T-cell (primary cell): ENCODE results near the gene UNC13C. TPM values are rescaled to one million over a fixed set of nuclear protein-coding genes. Genes with fewer than 3 reads are reported as not detected.

Experiments used
- ATAC-seq, 4 experiments: fragments of 200-7000 bp in 3 of 4; fragments of 150-1000 bp in 1 of 4; cut with Tn5 transposase; replicated peaks in 1 of 4; 1 replicate in 3 of 4; 2 replicates in 1 of 4; pipeline ENCODE4 v1.10.0; 2021; ENCODE audit warnings: moderate library complexity in 3 of 4, mild to moderate bottlenecking in 2 of 4, moderate number of reproducible peaks in 1 of 4
- CTCF ChIA-PET, 2 donors: fragments of 300-600 bp; sonication (Branson Sonifier 250); formaldehyde crosslinking; loops; one replicate each; lab custom pipeline; 2022; ENCODE audit warnings: antibody characterized with exemption in 2 of 2; lab: Charles Lee
- POLR2A ChIA-PET, 2 donors: fragments of 300-600 bp; sonication (Branson Sonifier 250); formaldehyde crosslinking; loops; one replicate each; lab custom pipeline; 2022; ENCODE audit warnings: antibody characterized with exemption in 2 of 2; lab: Charles Lee
- DNase-seq, 35 experiments: peaks; one replicate each; pipeline versions ENCODE4 v3.0.0 to v3.0.0-alpha.2; 2013 to 2023
- H3K27ac ChIP-seq: one replicate; pipeline ENCODE4 v1.5.1; 2013; ENCODE audit warnings: low read length
- H3K27me3 ChIP-seq, 2 experiments: replicated peaks in 1 of 2; 1 replicate in 1 of 2; 2 replicates in 1 of 2; pipeline versions ENCODE4 v1.6.1 to v1.7.0; 2013; ENCODE audit warnings: low read length in 1 of 2, mixed read lengths in 1 of 2; ENCODE audit not compliant: control insufficient read depth in 2 of 2, insufficient read depth in 2 of 2; ENCODE audit errors: extremely low read depth in 1 of 2
- H3K36me3 ChIP-seq, 2 donors: 1 replicate in 1 of 2; 2 replicates in 1 of 2; pipeline versions ENCODE4 v1.6.1 to v1.7.0; 2013; ENCODE audit warnings: low read length in 1 of 2; ENCODE audit not compliant: control insufficient read depth in 2 of 2, insufficient read depth in 1 of 2; ENCODE audit errors: extremely low read depth in 1 of 2
- H3K4me1 ChIP-seq, 2 experiments: 1 replicate in 1 of 2; 2 replicates in 1 of 2; pipeline versions ENCODE4 v1.6.1 to v1.7.0; 2013; ENCODE audit warnings: low read length in 2 of 2, mixed read lengths in 1 of 2; ENCODE audit not compliant: insufficient read depth in 2 of 2, control insufficient read depth in 1 of 2; ENCODE audit errors: extremely low read depth in 1 of 2
- H3K4me3 ChIP-seq, 2 donors: 1 replicate in 1 of 2; 2 replicates in 1 of 2; pipeline versions ENCODE4 v1.5.1 to v1.7.0; 2013; ENCODE audit warnings: mild to moderate bottlenecking in 2 of 2, low read length in 1 of 2, moderate library complexity in 1 of 2; ENCODE audit not compliant: control insufficient read depth in 1 of 2; ENCODE audit errors: extremely low read depth in 1 of 2
- H3K9me3 ChIP-seq: 2 replicates; pipeline ENCODE4 v1.7.0; 2013
- H3K27ac Mint-ChIP-seq, 2 donors: one replicate each; pipeline ENCODE4 v1.8.0; 2020 to 2021; ENCODE audit warnings: mild to moderate bottlenecking in 2 of 2, mixed read lengths in 2 of 2
- H3K27me3 Mint-ChIP-seq, 2 donors: one replicate each; pipeline ENCODE4 v1.8.0; 2021 to 2022; ENCODE audit warnings: mixed read lengths in 2 of 2
- H3K36me3 Mint-ChIP-seq: one replicate; pipeline ENCODE4 v1.8.0; 2021; ENCODE audit warnings: mixed read lengths
- H3K4me1 Mint-ChIP-seq, 3 donors: one replicate each; pipeline ENCODE4 v1.8.0; 2020 to 2022; ENCODE audit warnings: mixed read lengths in 3 of 3, mild to moderate bottlenecking in 1 of 3
- H3K4me3 Mint-ChIP-seq, 3 donors: one replicate each; pipeline ENCODE4 v1.8.0; 2020 to 2022; ENCODE audit warnings: mild to moderate bottlenecking in 3 of 3, mixed read lengths in 3 of 3, moderate library complexity in 3 of 3
- H3K9me3 Mint-ChIP-seq, 3 donors: one replicate each; pipeline ENCODE4 v1.8.0; 2020 to 2022; ENCODE audit warnings: mixed read lengths in 3 of 3
- WGBS: methylation state at CpG from one replicate; pipeline ENCODE4 v1.1.5; 2013; ENCODE audit warnings: missing lambda C conversion rate; ENCODE audit not compliant: insufficient coverage; 5-methylcytosine and 5-hydroxymethylcytosine counted together
- total RNA-seq, 35 experiments: library from RNA in 6 of 35; stranded (reverse) in 6 of 35; fragments of 120-200 nt in 1 of 35; gene quantifications; one replicate each; pipeline versions ENCODE4 v1.2.1 to v1.2.4 and lab custom pipeline; 2013 to 2026

Gene UNC13C
- total RNA-seq, 5 donors from 2014 or later (not counting 1 experiment from before 2014, with no cell fraction given): not detected

DNA sequence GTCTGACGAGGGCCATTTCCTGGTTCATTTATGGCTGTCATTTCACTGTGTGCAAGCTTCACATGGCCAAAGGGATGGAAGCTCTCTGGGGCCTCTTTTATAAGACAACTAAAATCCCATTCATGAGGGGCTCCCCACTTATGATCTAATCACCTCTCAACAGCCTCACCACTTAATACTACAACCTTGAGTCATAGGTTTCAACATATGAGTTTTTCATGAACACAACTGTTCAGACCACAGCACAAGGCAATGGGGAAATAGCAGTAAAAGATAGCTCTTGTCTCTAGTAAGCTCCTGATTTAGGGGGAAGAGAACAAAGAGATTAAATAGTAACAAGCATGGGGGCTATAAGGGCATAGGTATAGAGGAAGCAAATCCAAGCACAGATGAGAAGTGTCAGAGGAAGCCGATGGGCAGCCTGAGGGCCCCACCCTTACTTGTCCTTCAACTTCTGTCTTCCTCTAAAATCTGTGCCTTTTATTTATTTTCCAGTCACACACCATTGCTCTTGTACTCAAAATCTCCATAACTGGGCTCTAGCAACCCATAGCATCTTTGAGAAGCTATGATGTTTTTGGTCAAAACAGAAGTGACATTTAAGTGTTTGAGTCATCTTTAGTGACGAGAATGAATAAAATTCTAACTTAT, 329.1 kb downstream of the UNC13C start:
- no peak for DNase-seq
- peaks cover 0 to 2% of the 10 kb centered on the region in 2 donors for H3K27me3 Mint-ChIP-seq
- CTCF ChIA-PET: no interaction called here
- H3K4me3 ChIP-seq: no peak overlapping the region
- WGBS: no CpG with 5 or more reads among the region's 3 CpGs
- no peaks in the 10 kb centered on the region for H3K27me3 ChIP-seq
- H3K4me1 Mint-ChIP-seq: no peaks in the 10 kb centered on the region
- POLR2A ChIA-PET: no interaction called here
- no peak overlapping the region for H3K4me3 Mint-ChIP-seq
- H3K9me3 ChIP-seq: no peaks in the 10 kb centered on the region
- no peaks in the 10 kb centered on the region for H3K4me1 ChIP-seq
- H3K27ac Mint-ChIP-seq: no peak overlapping the region
- no peak overlapping the region for H3K27ac ChIP-seq
- no peak for ATAC-seq
- H3K36me3 ChIP-seq: no peaks in the 10 kb centered on the region
- peaks cover 0 to 3% (median 3%) of the 10 kb centered on the region in 3 donors for H3K9me3 Mint-ChIP-seq
- no peaks in the 10 kb centered on the region for H3K36me3 Mint-ChIP-seq

DNA sequence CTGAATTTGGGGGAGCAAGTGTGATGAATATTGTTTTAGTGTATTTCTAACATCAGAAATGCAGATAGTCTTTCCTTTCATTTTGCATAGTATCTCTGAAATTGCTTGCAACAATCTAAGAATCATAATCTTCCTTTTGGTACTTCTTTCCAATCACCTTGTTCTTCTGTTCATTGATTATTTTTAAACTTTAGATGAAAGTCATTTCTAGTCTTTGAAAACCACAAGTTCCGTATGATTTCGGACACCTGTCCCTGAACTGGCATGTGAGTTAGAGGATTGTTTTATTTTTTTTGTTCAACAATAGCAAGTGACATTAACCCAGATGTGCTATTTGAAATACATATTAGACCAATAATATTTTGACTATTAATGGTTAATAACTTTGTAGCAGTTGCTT, 329.7 kb downstream of the UNC13C start:
- POLR2A ChIA-PET: no interaction called here
- no peak overlapping the region for H3K27ac Mint-ChIP-seq

GRCh38 chr15:54312528-54312927, 334.3 kb downstream of the UNC13C start:
- Histone ChIP-seq H3K9me3 (no peaks in the 10 kb centered on the region), H3K4me3 (no peak overlapping the region), H3K27me3 (no peaks in the 10 kb centered on the region), H3K36me3 (no peaks in the 10 kb centered on the region), H3K4me1 (no peaks in the 10 kb centered on the region), H3K27ac (no peak overlapping the region)
- H3K27me3 Mint-ChIP-seq: no peaks in the 10 kb centered on the region
- no peaks in the 10 kb centered on the region for H3K4me1 Mint-ChIP-seq
- ATAC-seq: no peak
- no peaks in the 10 kb centered on the region for H3K36me3 Mint-ChIP-seq
- no peak for DNase-seq
- peaks cover 3 to 9% (median 3%) of the 10 kb centered on the region in 3 donors for H3K9me3 Mint-ChIP-seq
- ChIA-PET POLR2A (no interaction called here), CTCF (no interaction called here)
- no peak overlapping the region for H3K4me3 Mint-ChIP-seq
- no peak overlapping the region for H3K27ac Mint-ChIP-seq

More for the DNA sequence above, 329.7 kb downstream of the UNC13C start:
- CTCF ChIA-PET: no interaction called here
- no CpG with 5 or more reads among the region's 2 CpGs for WGBS
- DNase-seq (no peak), ATAC-seq (no peak)
- no peaks in the 10 kb centered on the region for H3K27me3 ChIP-seq
- no peaks in the 10 kb centered on the region for H3K36me3 ChIP-seq
- no peaks in the 10 kb centered on the region for H3K9me3 ChIP-seq
- no peak overlapping the region for H3K27ac ChIP-seq
- no peaks in the 10 kb centered on the region for H3K4me1 Mint-ChIP-seq
- H3K4me3 ChIP-seq: no peak overlapping the region
- H3K36me3 Mint-ChIP-seq: no peaks in the 10 kb centered on the region
- no peak overlapping the region for H3K4me3 Mint-ChIP-seq
- H3K4me1 ChIP-seq: no peaks in the 10 kb centered on the region
- H3K27me3 Mint-ChIP-seq: peaks cover 0 to 2% of the 10 kb centered on the region in 2 donors
- H3K9me3 Mint-ChIP-seq: peaks cover 0 to 3% (median 3%) of the 10 kb centered on the region in 3 donors

GRCh38 chr15:54321426-54321825, 343.2 kb downstream of the UNC13C start:
- no peaks in the 10 kb centered on the region for H3K27me3 ChIP-seq
- H3K4me1 Mint-ChIP-seq: no peaks in the 10 kb centered on the region
- POLR2A ChIA-PET: no interaction called here
- no peak overlapping the region for H3K27ac ChIP-seq
- H3K9me3 Mint-ChIP-seq: peaks cover 0 to 4% (median 3%) of the 10 kb centered on the region in 3 donors
- DNase-seq (no peak), ATAC-seq (no peak)
- no peak overlapping the region for H3K4me3 ChIP-seq
- WGBS: 100% methylated on average over 2 of the region's 6 CpGs
- H3K4me3 Mint-ChIP-seq: no peak overlapping the region
- H3K36me3 ChIP-seq: no peaks in the 10 kb centered on the region
- CTCF ChIA-PET: no interaction called here
- H3K4me1 ChIP-seq: no peaks in the 10 kb centered on the region
- H3K9me3 ChIP-seq: no peaks in the 10 kb centered on the region
- H3K36me3 Mint-ChIP-seq: no peaks in the 10 kb centered on the region
- H3K27me3 Mint-ChIP-seq: no peaks in the 10 kb centered on the region
- H3K27ac Mint-ChIP-seq: no peak overlapping the region

DNA sequence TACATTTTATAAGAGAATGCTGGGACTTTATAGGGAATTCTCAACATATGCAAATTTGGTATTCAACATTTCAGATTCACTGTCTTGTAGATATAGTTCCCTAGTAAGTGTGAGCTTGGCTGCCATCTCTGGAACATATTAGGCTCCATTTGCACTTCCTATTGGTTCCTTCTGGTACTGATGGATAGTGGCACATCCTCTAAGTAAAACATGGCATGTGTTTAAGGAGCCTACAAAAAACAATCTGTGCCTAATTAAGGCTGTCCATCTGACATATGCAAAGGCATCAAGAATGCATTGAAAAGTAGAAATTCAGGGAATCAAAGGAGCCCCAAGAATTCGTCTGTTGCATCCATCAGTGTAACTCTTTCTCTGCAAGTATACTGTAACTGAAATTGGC, 344.1 kb downstream of the UNC13C start:
- ATAC-seq: no peak
- 40% methylated on average over 1 of the region's 1 CpG for WGBS
- H3K4me3 ChIP-seq: no peak overlapping the region
- no peak for DNase-seq
- no peak overlapping the region for H3K27ac Mint-ChIP-seq
- ChIA-PET CTCF (no interaction called here), POLR2A (no interaction called here)
- H3K9me3 ChIP-seq: no peaks in the 10 kb centered on the region
- no peaks in the 10 kb centered on the region for H3K27me3 ChIP-seq
- no peak overlapping the region for H3K4me3 Mint-ChIP-seq
- H3K36me3 ChIP-seq: no peaks in the 10 kb centered on the region
- H3K9me3 Mint-ChIP-seq: peaks cover 0 to 4% (median 3%) of the 10 kb centered on the region in 3 donors
- no peaks in the 10 kb centered on the region for H3K36me3 Mint-ChIP-seq
- no peaks in the 10 kb centered on the region for H3K4me1 ChIP-seq
- no peak overlapping the region for H3K27ac ChIP-seq
- no peaks in the 10 kb centered on the region for H3K27me3 Mint-ChIP-seq
- no peaks in the 10 kb centered on the region for H3K4me1 Mint-ChIP-seq

- ChIA-PET CTCF (no interaction called here), POLR2A (no interaction called here)
- Histone ChIP-seq H3K4me1 (no peaks in the 10 kb centered on the region), H3K4me3 (no peak overlapping the region), H3K27me3 (no peaks in the 10 kb centered on the region), H3K36me3 (no peaks in the 10 kb centered on the region), H3K27ac (no peak overlapping the region), H3K9me3 (no peaks in the 10 kb centered on the region)
- no peak overlapping the region for H3K27ac Mint-ChIP-seq
- no peak overlapping the region for H3K4me3 Mint-ChIP-seq
- DNase-seq (no peak), ATAC-seq (no peak)
- no peaks in the 10 kb centered on the region for H3K27me3 Mint-ChIP-seq
- WGBS: no CpG with 5 or more reads among the region's 2 CpGs
- H3K9me3 Mint-ChIP-seq: peaks cover 5 to 7% (median 5%) of the 10 kb centered on the region in 3 donors
- no peaks in the 10 kb centered on the region for H3K36me3 Mint-ChIP-seq
- no peaks in the 10 kb centered on the region for H3K4me1 Mint-ChIP-seq
Observed at GRCh38 chr15:54345301-54345700, 367.1 kb downstream of the UNC13C start.

DNA sequence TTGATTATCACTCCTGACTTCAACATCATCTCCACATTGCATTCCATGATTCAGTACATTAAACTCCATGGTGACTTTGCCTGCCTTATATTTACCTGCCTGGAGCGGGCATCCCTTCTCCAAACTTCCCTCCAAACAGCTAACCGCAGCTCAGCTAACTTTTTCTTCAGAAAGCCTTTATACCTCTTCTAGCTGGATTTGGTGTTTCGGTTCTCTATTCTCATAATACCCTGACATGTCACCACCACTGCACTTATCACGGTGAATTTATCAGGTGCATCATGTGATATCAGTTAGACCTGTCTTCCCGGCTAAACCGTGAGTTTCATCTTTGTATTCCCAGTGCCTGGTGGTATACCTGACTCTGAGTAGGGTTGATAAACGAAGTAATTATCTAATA, 367.6 kb downstream of the UNC13C start:
- H3K27me3 ChIP-seq: no peaks in the 10 kb centered on the region
- no peaks in the 10 kb centered on the region for H3K36me3 ChIP-seq
- H3K27ac ChIP-seq: no peak overlapping the region
- no peaks in the 10 kb centered on the region for H3K36me3 Mint-ChIP-seq
- no peak for ATAC-seq
- no peaks in the 10 kb centered on the region for H3K27me3 Mint-ChIP-seq
- POLR2A ChIA-PET: no interaction called here
- no peak overlapping the region for H3K27ac Mint-ChIP-seq
- H3K4me1 ChIP-seq: no peaks in the 10 kb centered on the region
- H3K4me3 ChIP-seq: no peak overlapping the region
- CTCF ChIA-PET: no interaction called here
- no peaks in the 10 kb centered on the region for H3K4me1 Mint-ChIP-seq
- H3K9me3 Mint-ChIP-seq: peaks cover 3 to 7% (median 5%) of the 10 kb centered on the region in 3 donors
- WGBS: 93% methylated on average over 3 of the region's 7 CpGs
- DNase-seq: no peak
- H3K9me3 ChIP-seq: no peaks in the 10 kb centered on the region
- H3K4me3 Mint-ChIP-seq: no peak overlapping the region
